NCI-H2081 (cell line): Measurements from ENCODE around the gene GDPD5.
A peak's percentile ranks its signal among the peaks of the same experiment; 100 is the strongest.

Experiments
- DNase-seq, 2 experiments: peaks; one replicate each; lab custom pipeline; 2025; lab: John Stamatoyannopoulos, UW

GDPD5 gene, protein sequence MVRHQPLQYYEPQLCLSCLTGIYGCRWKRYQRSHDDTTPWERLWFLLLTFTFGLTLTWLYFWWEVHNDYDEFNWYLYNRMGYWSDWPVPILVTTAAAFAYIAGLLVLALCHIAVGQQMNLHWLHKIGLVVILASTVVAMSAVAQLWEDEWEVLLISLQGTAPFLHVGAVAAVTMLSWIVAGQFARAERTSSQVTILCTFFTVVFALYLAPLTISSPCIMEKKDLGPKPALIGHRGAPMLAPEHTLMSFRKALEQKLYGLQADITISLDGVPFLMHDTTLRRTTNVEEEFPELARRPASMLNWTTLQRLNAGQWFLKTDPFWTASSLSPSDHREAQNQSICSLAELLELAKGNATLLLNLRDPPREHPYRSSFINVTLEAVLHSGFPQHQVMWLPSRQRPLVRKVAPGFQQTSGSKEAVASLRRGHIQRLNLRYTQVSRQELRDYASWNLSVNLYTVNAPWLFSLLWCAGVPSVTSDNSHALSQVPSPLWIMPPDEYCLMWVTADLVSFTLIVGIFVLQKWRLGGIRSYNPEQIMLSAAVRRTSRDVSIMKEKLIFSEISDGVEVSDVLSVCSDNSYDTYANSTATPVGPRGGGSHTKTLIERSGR

DNA sequence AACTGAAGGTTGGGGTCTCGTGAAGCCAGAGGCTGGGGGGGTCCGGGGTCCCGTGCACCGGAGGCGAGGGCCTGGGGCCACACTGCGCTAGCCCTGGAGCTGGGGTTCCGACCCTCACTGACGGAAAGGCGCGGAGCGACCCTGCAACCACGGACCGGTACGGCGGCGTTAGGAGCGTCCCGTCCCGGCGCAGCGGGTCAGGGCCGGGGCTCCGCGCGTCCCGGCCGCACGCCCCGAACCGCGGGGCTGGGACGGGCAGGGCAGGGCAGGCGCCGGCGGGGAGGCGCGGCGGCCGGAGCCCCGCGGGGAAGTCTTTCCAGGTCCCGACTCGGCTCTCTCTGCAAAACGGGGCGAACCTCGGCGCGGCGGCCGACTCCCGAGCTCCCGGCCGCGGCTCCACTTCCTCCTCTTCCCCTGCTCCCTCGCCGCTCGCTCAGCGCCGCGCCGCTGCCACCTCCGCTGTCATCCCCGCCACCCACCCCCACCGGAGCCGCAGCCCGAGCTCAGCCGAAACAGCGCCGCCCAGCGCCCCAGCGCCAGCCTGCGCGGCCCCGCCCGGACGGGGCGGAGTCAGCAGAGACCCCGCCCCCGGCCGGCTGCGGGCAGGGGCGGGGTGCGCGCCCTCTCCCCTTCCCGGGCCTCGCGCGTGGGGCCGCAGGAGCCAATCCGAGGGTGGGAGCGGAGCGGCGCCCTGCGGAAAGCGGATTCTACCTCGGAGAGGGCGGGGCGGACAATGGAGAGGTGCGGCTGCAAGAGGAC lies at the start of gene GDPD5:
Gene GDPD5, minus strand, starts transcription at position 509 of the 759 bp plus-strand sequence. CDS start 48,206 bp downstream, outside the sequence.
- DNase-seq: peak; percentile 81 to 92

DNA sequence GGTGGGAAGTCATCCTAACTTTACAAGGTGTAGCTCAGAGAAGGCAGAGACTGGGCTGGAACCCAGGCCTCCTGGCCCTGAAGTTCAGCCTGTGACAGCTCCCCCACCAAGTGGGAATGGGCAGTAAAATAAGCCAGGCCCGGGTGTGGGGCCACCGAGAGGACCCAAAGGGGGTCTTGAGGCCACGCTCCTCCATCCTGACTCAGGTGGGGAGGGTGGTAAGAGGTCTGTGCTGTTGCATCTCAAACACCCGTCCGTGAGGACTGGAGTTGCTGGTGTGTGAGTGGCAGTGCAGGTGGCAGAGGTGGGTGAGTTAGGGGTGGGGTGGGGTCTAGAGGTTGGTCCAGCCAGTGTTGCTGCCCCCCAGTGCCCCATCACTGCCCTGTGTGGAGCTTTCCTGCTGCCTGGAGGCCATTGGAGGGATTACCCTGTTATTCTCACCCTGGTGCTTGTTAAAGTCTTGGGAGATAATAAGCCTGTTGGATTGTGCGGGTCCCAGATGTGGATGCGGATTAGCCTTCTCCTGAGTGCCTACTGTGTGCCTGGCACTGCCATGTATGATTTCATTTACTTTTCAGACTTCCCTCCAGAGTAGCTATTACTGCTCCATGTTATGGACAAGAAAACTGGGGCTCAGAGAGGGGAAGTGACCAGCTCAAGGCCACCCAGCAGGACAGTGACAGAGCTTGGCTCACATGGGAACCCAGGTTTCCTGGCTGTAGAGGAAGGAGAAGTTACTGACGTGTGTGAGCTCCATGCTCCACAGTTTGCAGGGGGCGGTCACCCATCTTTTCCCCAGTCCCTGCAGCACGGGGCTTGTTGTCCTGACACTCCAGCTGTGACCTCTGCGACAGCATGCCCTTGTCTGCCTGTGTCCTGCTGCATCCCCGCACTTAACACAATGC lies 49.2 kb upstream of the GDPD5 start:
- no peak for DNase-seq

GRCh38 chr11:75572744-75573143 lies 47.0 kb upstream of the GDPD5 start:
- no peak for DNase-seq

DNA sequence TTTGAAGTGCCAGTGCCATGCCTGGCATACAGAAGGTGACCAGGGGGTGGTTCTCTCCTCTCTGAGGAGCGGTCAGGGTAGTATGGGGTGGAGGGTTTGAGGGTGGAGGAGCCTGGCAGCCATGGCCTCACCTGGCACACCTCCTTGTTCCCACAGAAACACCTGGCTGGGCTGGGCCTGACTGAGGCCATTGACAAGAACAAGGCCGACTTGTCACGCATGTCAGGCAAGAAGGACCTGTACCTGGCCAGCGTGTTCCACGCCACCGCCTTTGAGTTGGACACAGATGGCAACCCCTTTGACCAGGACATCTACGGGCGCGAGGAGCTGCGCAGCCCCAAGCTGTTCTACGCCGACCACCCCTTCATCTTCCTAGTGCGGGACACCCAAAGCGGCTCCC lies 45.9 kb upstream of the GDPD5 start:
- no peak for DNase-seq

GRCh38 chr11:75570559-75571139 lies 44.9 kb upstream of the GDPD5 start:
- DNase-seq: no peak

- no peak for DNase-seq
Measured at GRCh38 chr11:75568616-75569219, 43.0 kb upstream of the GDPD5 start.

DNA sequence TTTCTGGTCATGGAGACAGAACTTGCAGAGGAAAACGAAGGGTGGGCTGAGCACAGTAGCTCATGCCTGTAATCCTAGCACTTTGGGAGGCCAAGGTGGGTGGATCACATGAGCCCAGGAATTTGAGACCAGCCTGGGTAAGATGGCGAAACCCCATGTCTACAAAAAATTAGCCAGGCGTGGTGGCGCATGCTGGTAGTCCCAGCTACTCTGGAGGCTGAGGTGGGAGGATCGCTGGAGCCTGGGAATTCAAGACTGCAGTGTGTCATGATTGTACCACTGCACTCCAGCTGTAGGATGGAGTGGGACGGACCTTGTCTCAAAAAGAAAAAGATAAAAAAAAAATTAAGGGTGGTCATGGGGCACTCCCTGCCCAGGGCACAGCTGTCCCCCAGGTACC lies 42.2 kb upstream of the GDPD5 start:
- no peak for DNase-seq

DNA sequence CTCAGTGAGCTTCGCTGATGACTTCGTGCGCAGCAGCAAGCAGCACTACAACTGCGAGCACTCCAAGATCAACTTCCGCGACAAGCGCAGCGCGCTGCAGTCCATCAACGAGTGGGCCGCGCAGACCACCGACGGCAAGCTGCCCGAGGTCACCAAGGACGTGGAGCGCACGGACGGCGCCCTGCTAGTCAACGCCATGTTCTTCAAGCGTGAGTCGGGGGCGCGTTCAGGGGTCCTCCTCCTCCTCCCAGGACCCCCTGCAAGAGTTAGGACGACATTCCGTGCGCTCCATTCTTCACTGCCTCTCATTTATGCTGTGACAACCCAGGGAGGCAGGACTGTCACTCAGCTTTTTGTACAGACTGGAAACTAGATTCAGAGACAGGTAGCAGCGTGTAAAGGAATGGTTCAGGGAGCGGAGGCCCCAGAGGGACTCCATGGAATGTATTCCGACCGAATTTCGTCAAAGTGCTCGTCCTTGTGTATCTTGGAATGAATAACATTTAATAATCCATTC lies 41.1 kb upstream of the GDPD5 start:
- DNase-seq: no peak

DNA sequence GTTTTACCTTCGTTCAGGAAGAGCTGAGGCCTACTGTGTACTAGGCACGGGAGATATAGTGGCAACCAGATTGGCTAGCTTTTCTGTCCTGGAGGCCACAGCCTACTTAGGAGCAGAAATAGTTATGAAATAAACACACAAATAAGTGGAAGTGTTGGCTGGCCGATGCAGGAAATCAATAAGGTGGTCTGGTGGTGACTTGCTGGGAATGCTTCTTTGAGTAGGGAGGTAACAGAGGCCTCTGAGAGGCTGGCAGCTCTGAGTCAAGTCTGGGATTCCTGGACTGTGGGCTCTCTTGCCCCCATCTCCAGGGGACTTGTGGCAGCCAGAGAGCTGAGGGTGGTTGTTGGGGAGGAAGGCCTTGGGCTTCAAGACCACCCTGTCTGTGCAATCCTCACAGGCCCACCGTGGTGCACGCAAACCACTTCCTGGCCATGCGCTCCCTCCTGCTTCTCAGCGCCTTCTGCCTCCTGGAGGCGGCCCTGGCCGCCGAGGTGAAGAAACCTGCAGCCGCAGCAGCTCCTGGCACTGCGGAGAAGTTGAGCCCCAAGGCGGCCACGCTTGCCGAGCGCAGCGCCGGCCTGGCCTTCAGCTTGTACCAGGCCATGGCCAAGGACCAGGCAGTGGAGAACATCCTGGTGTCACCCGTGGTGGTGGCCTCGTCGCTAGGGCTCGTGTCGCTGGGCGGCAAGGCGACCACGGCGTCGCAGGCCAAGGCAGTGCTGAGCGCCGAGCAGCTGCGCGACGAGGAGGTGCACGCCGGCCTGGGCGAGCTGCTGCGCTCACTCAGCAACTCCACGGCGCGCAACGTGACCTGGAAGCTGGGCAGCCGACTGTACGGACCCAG lies 40.4 kb upstream of the GDPD5 start:
- no peak for DNase-seq

- no peak for DNase-seq
Measured at GRCh38 chr11:75565221-75565814, 39.6 kb upstream of the GDPD5 start.

GRCh38 chr11:75563978-75564552 lies 38.3 kb upstream of the GDPD5 start:
- DNase-seq: no peak

DNA sequence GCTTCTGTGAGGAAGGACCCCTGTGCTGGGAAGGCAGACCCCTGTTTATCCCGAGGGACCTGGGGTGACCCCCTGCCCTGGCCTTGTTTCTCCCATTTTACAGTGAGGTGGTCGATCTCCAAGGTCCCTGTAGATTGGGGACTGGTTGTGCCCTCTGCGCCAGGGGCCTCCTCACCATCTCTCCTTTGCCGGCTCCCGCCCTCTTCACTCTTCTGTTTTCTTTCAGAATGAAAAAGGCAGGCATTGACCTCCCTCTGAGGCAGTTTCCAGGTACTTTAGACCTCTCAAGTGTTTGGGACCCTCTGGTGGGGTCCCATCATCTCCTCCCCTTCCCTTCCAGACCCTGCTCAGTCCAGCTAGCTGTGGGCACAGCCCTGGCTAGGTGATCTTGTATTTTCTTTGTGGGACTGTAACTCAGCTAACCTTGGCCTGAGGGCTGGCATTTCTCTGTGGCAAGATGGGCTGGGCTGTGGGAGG lies 37.8 kb upstream of the GDPD5 start:
- no peak for DNase-seq

DNA sequence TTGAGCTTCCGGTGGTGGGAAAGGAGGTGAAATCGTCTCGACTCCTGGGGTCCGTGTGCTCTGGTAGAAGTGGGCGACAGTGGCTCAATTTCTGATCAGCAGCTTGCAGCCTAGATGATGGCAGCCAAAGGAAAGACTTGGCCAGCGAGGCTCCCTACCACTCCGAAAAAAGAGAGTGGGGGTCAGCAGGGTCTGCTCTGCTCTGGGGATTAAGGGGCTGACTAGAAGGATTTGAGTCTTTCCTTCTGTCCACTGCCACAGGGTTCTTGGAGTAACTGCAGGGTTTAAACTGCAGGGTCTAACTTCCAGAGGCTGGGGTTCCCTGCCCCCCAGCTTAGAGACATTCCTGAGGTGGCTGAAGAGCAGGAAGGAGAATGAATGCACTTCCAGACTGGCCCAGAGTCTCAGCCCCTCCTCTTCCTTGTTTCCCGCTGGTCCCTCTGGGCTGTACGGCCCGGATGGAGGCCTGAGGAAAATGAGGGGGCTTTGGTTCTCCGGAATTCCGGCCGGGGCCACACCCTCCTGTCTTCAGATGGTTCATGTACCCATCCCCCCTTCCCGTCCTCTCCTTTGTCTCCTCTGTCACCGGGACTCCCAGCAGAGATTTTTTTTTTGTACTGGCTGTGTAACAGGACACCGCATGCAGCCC lies 37.2 kb upstream of the GDPD5 start:
- no peak for DNase-seq

GRCh38 chr11:75562048-75562835 lies 36.5 kb upstream of the GDPD5 start, which contains the start of gene SERPINH1:
TSS of gene SERPINH1 (plus strand) at chr11:75562253. CDS start at chr11:75566350, 4,097 bp downstream.
- no peak for DNase-seq

DNA sequence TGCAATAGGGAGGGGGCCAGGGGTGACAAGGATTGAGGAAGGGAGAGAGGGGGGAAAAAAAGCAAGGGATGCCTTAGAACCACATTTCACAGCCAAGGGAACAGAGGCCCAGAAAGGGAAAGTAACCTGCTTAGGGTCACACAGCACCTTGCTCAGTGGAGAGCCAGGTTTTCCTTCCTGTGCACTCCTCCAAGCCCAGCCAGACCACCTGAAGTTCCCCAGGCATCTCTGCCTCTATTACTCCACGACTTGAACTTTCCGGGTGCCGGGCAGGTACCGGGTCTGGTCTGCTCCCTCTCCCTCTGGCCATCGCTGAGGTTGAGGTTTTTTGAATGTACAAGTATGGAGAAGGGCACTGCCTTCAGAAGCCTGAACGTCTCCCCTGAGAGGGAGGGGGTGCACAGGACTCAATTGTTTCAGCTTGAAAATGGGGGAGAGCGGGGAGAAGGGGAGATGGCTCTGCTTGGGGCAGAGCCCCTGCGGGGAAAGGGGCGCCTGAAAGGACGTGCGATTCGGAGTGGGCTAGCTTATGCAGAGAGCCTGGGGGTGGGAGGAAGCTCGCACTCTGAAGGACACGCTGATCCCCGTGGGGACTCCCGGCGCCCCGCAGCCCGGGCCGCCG lies 35.8 kb upstream of the GDPD5 start:
- DNase-seq: no peak

DNA sequence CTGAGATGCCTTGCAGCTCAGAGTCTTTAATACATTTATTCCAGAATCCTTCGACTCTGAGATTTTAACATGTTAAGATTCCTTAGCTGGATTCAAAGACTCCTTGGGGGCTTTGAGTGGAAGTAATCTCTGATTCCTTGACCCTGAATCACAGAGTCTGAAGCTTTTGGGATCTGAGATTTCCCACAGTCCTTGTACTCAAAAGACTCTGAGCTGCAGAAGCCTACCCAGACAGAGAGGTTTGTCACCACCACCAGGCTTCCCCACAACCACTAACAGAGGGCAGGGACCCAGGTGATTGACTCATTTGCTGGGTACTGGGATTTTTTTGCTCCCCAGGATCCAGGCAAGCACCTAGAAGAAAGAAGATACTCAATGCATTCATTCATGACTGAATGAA lies 34.9 kb upstream of the GDPD5 start:
- no peak for DNase-seq
